ENCODE results near the gene TANGO2. TPM values are rescaled to one million over a fixed set of nuclear protein-coding genes. Genes with fewer than 3 reads are reported as not detected.

Gene TANGO2
- total RNA-seq, 1 experiment from 2014 or later, result 33.5 TPM

GRCh38 chr22:20029550-20030225 lies 8.8 kb downstream of the TANGO2 start:
- Mint-ChIP-seq H3K4me3 (ENCODE audit: low read depth, unreplicated experiment) (no peak overlapping the region), H3K36me3 (ENCODE audit: insufficient read depth, unreplicated experiment) (peaks cover 19% of the 10 kb centered on the region), H3K9me3 (ENCODE audit: low read depth, unreplicated experiment) (no peaks in the 10 kb centered on the region), H3K27ac (ENCODE audit: unreplicated experiment) (no peak overlapping the region), H3K4me1 (ENCODE audit: low read depth, unreplicated experiment) (no peaks in the 10 kb centered on the region), H3K27me3 (ENCODE audit: unreplicated experiment) (no peaks in the 10 kb centered on the region)
- BruUV-seq (replicated peaks), result no TSS peak
- no peak for DNase-seq
- intact Hi-C loops (cut with micrococcal nuclease; ENCODE audit: unreplicated experiment), result loop anchor here (2.0 kb wide), 1 partner anchor 59 kb away; no protein-coding TSS in a partner anchor
- TF ChIP-seq CTCF (IDR thresholded peaks at IDR 0.05; ENCODE audit: unreplicated experiment), result no peak
- CTCF ChIA-PET, result no interaction called here

- Mint-ChIP-seq H3K36me3 (ENCODE audit: insufficient read depth, unreplicated experiment) (peaks cover 27% of the 10 kb centered on the region), H3K27me3 (ENCODE audit: unreplicated experiment) (no peaks in the 10 kb centered on the region), H3K4me1 (ENCODE audit: low read depth, unreplicated experiment) (no peaks in the 10 kb centered on the region), H3K4me3 (ENCODE audit: low read depth, unreplicated experiment) (no peak overlapping the region), H3K27ac (ENCODE audit: unreplicated experiment) (no peak overlapping the region), H3K9me3 (ENCODE audit: low read depth, unreplicated experiment) (no peaks in the 10 kb centered on the region)
- CTCF ChIA-PET, result no interaction called here
- no peak for DNase-seq
- intact Hi-C loops (cut with micrococcal nuclease; ENCODE audit: unreplicated experiment), result no loop called here
- BruUV-seq (replicated peaks), result no TSS peak
- TF ChIP-seq CTCF (IDR thresholded peaks at IDR 0.05; ENCODE audit: unreplicated experiment), result no peak
These were observed 11.0 kb downstream of the TANGO2 start for GRCh38 chr22:20031732-20032406.

- Mint-ChIP-seq H3K4me1 (ENCODE audit: low read depth, unreplicated experiment) (no peaks in the 10 kb centered on the region), H3K9me3 (ENCODE audit: low read depth, unreplicated experiment) (no peaks in the 10 kb centered on the region), H3K4me3 (ENCODE audit: low read depth, unreplicated experiment) (no peak overlapping the region), H3K36me3 (ENCODE audit: insufficient read depth, unreplicated experiment) (peaks cover 24% of the 10 kb centered on the region), H3K27me3 (ENCODE audit: unreplicated experiment) (no peaks in the 10 kb centered on the region), H3K27ac (ENCODE audit: unreplicated experiment) (no peak overlapping the region)
- BruUV-seq (replicated peaks), result no TSS peak
- CTCF ChIA-PET, result no interaction called here
- intact Hi-C loops (cut with micrococcal nuclease; ENCODE audit: unreplicated experiment), result no loop called here
- DNase-seq, result no peak
- no peak for TF ChIP-seq CTCF (IDR thresholded peaks at IDR 0.05; ENCODE audit: unreplicated experiment)
These were observed 11.6 kb downstream of the TANGO2 start for GRCh38 chr22:20032407-20032991.

GRCh38 chr22:20033045-20033706 lies 12.3 kb downstream of the TANGO2 start:
- Mint-ChIP-seq H3K27me3 (ENCODE audit: unreplicated experiment) (no peaks in the 10 kb centered on the region), H3K4me1 (ENCODE audit: low read depth, unreplicated experiment) (no peaks in the 10 kb centered on the region), H3K27ac (ENCODE audit: unreplicated experiment) (no peak overlapping the region), H3K4me3 (ENCODE audit: low read depth, unreplicated experiment) (no peak overlapping the region), H3K36me3 (ENCODE audit: insufficient read depth, unreplicated experiment) (peaks cover 24% of the 10 kb centered on the region), H3K9me3 (ENCODE audit: low read depth, unreplicated experiment) (no peaks in the 10 kb centered on the region)
- no TSS peak for BruUV-seq (replicated peaks)
- no peak for DNase-seq
- CTCF ChIA-PET, result no interaction called here
- no peak for TF ChIP-seq CTCF (IDR thresholded peaks at IDR 0.05; ENCODE audit: unreplicated experiment)
- intact Hi-C loops (cut with micrococcal nuclease; ENCODE audit: unreplicated experiment), result no loop called here

Measured in Calu3 (cell line).